ENCODE results near the gene ZP1.
"Not testable (repeated sequence)": the region's sequence is repeated elsewhere in the genome, so short reads cannot be mapped to it uniquely, and the experiment has no call there.

Gene ZP1, protein sequence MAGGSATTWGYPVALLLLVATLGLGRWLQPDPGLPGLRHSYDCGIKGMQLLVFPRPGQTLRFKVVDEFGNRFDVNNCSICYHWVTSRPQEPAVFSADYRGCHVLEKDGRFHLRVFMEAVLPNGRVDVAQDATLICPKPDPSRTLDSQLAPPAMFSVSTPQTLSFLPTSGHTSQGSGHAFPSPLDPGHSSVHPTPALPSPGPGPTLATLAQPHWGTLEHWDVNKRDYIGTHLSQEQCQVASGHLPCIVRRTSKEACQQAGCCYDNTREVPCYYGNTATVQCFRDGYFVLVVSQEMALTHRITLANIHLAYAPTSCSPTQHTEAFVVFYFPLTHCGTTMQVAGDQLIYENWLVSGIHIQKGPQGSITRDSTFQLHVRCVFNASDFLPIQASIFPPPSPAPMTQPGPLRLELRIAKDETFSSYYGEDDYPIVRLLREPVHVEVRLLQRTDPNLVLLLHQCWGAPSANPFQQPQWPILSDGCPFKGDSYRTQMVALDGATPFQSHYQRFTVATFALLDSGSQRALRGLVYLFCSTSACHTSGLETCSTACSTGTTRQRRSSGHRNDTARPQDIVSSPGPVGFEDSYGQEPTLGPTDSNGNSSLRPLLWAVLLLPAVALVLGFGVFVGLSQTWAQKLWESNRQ

DNA sequence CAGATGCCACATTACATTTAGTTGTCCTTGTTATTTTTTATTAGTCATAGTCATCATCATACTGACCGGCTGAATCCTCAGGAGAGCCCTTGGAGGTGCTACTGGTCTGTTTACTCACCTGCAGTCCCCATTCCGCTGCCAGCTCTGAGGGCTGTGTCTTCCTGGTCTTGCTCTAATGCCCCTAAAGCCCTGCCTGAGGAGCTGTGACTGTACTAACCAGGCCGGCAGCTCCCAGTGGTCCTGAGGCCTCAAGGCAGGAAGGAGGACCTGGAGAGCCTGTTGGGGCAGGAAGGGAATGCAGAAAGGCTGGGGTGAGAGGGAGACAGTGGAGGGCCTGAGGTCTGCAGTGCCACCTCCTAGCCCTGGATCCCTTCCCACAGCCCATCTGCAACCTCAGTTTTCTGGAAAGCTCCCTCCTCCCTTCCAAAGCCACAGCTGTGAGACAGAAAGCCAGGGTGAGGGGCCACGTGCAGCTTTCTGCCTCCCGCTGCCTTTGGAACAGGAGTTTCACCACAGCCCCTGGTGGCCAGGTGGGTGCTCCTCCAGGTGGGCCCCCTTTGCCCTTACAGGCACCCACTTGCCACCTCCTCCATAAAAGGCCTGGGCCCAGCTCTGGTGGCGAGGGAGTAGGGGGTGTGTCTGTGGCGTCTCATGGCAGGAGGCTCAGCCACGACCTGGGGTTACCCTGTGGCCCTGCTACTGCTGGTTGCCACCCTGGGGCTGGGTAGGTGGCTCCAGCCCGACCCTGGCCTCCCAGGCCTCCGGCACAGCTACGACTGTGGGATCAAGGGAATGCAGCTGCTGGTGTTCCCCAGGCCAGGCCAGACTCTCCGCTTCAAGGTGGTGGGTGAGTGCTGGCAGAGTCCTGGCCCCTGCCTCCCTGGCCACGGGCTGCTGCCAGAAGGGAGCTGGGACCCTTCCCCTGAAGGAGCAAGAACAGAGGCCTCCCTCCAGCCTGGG is at the start of gene ZP1:
Gene ZP1, plus strand, starts transcription at position 632 of the 960 bp plus-strand sequence. Its CDS starts 20 bp downstream, at position 652.
- no peak for DNase-seq

DNA sequence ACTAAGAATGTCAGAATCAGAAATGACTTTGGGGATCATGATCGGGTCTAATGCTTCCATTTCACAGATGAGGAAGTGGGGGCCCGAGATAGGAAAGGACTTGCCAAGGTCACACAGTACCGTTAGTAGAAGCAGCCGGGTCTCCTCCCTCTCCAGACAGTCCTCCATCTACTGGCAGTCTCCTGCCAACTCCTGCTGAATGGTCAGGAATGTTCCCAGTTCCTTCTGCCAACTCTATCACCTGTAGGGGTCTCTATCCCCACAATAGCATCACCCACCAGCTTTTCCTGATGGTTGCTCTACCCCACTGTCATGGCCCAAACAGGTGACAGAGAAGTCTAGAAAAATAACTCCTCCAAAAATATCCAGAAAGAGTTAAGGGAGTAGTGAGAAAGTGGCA is 49.3 kb upstream of the ZP1 start:
- no peak for DNase-seq

DNA sequence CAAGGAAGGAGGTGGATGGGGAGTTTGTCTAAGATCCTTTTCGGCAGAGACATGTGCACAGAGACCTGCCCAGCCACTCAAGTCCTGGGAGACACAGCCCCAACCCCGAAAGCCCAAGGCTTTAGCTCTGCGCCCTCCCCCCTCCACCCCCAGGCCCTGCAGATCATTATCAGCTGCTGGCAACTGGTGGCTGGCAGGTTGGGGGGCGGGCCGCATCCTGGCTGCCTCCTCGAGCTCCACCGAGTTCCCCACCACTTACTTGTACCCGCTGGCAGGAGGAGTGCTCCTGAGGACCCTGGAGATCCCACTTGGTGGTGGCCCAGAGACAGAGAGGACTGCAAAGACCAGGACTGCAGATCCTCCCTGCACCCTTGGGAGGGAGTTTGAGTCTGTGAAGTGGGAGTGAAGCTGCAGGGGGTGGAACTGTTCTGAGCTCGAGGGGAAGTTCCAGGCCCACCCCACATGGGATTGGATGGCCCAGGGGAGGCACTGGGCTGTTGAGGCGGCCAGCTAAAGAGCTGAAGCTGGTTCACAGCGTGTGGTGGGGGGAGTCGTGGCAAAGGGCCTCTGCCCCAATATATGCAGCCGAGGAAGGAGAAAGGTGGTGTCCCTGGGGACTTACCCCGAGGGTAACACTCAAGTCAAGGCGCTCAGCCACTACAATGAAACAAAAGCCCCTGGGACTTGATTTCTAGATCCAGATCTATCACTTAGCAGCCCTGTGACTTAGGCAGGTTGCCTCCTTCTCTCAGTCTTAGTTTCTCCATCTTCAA is 45.3 kb upstream of the ZP1 start:
- no peak for DNase-seq

DNA sequence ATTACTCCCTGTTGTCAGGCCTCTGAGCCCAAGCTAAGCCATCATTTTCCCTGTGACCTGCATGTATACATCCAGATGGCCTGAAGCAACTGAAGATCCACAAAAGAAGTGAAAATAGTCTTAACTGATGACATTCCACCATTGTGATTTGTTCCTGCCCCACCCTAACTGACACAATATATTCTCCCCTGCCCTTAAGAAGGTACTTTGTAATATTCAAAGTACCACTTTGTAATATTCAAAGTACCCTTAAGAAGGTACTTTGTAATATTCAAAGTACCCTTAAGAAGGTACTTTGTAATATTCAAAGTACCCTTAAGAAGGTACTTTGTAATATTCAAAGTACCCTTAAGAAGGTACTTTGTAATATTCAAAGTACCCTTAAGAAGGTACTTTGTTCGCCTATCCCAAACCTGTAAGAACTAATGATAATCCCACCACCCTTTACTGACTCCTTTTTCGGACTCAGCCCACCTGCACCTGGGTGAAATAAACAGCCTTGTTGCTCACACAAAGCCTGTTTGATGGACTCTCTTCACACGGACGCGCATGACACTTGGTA is 43.5 kb upstream of the ZP1 start:
- not testable (repeated sequence) for DNase-seq

DNA sequence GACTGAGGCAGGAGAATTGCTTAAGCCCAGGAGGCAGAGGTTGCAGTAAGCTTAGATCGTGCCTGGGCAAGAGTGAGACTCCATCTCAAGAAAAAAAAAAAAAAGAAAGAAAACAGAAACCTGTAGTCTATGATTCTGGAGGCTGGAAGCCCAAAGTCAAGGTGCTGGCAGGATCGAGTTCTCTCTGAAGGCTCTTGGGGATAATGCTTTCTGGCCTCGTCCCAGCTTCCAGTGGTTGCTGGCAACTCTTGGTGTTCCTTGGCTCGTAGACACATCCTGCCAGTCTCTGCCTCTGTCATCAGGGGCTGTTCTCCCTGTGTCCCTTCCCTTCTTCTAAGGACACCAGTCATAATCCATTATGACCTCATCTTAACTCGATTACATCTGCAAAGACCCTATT is 42.2 kb upstream of the ZP1 start:
- DNase-seq = no peak

DNA sequence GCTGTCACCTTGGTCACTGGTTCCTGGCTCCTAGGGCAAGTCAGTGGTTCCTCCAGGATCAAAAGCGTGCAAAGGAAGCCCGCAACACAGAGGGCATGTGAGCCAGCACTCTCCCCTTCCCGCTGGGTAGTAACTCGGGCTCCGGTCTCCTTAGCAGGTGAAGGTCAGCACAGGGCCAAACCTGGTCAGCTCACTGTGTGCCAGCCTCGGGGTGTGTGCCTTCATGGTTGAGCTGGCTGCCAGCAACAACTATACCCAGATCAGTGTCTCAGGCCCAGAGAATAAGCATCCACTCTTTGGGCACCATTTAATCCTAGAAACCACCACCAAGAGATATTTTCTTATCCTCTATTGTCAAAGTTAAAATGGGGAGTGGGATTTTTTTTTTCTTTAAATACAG is 41.6 kb upstream of the ZP1 start:
- DNase-seq = no peak

DNA sequence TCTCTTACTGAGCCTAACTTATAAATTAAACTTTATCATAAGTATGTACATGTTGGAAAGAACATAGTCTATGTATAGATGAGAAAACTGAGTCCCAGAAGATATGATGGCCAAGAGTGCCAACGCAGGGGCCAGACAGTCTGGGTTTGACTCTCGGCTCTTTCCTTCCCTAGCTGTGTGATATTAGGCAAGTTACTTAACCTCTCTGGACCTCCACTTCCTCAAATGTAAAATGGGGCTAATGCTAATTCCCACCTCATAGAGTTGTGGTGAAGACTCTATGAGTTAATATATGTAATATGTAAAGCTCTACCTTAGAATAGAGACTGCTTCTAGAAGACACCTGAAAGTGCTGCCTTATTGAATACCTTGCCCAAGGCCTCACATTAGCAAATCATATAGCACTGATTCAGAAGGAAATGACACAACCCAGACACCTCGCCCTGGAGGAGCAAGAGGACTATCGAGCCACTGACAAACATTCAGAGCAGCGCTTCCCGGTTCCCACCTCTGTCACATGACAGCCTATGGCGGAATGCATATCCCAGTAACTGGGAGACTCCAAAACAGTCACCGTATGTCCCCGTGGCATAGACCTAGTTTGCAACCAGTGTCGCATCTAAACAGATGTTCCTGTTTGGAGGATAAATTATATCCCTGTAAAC is 36.7 kb upstream of the ZP1 start:
- DNase-seq = no peak

DNA sequence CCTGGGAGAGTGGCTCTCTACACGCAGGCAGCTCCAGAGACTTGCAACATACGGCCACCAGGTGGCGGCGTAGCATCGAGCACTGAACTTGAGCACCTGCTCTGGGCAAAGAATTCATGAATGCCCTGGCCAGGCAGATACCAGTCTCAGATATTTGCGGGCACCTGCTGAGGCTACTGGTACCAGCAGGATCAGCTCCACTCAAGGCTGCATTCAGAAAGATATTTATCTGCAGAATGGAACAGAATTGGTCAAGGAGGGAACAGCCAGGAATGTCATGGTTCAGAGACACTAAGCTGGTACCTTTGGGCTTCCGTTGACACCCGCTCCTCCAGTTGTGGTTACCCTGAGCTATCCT is 36.2 kb upstream of the ZP1 start:
- peak; percentile 86 for DNase-seq

DNA sequence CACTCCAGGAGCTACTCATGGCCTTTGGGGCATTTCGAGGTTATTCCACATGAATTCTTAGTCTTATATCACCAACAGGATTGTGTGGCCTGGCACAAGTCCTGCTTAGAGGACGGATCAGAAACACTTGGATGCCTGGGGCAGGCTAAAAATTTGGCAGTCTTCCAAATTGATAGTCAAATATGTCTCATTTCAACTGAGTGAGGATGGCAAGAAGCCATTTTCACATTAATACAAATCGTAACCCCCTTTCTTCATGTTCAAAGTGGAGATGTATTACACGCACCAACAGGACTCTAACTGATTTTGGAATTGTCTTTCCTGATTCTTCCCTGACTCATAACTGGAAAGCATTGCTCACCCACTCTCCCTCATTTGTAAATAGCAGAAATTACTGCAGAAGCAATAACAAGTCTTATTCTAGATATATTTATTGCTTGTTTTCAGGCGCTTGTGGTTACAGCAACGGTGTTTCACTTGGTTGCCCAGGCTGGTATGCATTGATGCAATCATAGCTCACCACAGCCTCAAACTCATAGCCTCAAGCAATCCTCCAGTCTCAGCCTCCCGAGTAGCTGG is 35.8 kb upstream of the ZP1 start:
- DNase-seq = no peak

DNA sequence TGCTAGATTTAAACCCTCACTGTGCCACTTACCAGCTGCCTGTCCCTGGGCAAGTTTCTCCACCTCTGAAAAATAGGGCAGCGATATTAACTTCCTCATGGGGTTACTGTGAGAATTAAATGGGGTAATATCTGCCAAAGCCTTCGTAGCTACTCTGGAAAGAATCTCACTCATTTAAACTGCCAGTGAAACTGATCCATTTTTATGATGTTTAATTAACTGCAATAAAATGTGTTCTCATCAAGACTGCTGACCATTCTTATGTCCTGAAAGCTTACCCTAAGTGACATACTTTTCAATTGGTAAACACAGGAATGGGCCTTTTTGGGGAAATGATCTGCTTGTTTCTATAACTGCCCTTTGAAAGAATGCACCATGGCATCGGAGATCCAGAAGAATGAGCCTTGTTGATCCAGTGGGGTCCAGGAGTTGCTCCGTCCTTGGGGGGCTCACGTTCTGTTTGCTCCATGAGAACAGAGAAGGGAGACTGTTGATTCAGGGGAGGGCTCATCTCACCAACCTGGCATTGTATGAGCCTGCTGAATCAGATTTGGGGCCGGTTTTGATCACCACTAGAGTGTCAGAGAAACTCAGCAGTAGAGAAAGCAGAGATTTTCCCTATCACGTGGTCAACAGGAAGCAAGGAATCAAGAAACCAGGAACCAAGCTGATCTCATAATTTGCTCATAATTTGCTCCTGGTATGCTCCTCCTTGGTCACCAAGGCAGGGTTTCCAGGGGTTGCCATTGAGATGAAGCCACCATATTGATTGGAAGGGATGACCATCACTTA is 32.4 kb upstream of the ZP1 start:
- DNase-seq = no peak

DNA sequence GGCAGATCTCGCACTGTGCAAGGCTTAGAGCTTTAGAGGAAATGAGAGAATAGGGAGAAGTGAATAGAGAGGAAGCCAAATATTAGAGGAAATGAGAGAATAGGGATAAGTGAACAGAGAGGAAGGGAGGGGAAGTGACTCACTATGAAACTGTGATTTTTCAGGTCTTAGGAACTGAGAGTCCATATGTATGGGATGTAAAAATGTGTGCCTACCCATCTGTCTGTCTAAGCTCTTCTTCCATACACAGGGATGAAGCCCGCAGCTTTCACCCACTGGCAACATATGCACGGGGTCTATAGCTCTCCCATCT is 31.9 kb upstream of the ZP1 start:
- no peak for DNase-seq

DNA sequence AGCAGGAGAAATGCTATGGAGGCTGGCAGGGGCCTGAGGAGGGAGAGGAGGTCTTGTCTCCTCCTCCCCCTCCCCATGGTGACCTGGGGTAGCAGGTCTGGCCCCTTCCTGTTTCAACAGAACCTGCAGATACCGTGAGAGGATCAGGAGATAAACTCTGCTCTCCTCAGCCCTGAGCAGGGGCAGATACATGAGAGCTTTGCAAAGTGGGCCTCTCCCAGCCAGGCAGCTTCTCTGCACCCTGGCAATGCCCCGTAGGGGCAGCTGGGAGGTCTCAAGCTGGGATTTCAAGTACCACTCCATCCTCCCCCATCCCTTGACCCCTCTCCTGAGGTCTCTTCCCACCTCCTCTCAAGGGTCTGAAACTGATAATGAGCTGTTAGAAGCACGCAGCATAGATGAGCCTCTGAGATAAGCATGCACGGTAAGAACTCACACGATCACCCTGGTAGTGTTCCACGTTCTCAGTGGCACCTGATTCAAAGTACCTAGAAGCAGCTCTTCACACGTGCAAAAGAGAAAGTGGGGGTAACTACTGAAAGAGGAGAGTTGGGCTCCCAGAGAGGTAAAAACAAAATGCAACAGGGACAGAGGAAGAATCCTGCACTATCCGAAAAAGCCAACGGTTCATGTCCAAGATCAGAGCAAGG is 30.4 kb upstream of the ZP1 start:
- no peak for DNase-seq

DNA sequence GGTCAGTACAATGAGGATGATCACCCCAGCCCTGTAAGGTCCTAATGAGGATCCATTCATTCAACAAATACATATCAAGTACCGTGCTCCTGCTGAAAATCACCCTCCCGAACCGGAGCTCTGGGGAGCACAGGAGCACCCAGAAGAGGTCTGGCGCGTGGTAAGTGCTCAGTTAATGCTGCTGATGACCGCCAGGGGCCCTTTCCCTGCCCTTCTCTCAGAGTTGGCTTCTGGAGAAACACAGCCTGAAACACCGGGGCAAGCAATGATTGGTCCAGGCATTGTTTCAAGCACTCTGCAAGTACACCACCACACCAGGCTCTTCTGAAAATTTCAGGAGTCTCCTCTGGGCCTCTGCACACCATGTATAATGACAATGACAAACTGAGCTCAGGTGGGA is 29.2 kb upstream of the ZP1 start:
- DNase-seq = no peak

DNA sequence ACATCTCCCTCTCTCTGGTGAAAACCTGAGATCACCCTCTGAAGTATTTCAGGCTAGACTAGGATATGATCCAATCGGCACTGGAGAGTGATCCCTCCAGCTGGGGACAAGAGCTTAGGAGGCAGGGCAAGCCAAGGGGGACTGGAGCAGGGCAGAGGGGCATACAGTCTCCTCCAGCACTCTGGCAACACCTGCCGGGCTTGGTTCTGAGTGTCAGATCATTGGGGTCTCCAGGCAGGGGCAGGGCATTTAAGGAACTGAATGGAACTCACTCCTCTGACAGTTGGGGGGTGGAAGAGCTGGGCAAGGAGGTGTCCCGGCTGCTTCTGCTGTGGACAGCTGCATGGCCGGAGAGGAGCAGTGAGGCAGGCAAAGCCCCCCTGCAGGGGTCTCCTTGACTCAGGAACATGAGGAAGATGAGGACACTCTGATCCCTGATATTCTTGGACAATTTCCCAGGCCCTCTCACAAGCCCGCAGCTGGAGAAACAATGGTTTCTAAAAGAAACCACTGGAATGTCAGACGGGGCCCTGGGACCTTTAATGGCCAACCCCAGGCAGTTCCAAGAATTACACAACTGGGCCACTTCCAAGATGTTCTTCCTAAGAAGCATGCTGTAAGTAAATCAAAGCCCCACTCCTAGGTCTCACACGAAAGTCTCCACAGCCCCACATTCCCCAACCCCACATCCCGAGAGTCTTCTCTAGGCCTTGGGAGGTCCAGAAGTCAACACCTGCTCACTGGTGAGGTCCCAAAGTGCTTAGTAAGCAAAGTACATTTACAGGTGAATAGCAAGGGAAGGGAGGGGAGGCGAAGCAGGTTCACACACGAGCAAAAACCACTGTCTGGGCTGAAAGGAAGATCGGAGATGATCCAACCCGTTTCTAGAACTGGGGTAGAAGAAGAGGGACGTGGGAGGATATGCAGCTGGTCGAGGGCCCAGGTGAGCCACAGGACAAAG is 26.6 kb upstream of the ZP1 start:
- DNase-seq = no peak

DNA sequence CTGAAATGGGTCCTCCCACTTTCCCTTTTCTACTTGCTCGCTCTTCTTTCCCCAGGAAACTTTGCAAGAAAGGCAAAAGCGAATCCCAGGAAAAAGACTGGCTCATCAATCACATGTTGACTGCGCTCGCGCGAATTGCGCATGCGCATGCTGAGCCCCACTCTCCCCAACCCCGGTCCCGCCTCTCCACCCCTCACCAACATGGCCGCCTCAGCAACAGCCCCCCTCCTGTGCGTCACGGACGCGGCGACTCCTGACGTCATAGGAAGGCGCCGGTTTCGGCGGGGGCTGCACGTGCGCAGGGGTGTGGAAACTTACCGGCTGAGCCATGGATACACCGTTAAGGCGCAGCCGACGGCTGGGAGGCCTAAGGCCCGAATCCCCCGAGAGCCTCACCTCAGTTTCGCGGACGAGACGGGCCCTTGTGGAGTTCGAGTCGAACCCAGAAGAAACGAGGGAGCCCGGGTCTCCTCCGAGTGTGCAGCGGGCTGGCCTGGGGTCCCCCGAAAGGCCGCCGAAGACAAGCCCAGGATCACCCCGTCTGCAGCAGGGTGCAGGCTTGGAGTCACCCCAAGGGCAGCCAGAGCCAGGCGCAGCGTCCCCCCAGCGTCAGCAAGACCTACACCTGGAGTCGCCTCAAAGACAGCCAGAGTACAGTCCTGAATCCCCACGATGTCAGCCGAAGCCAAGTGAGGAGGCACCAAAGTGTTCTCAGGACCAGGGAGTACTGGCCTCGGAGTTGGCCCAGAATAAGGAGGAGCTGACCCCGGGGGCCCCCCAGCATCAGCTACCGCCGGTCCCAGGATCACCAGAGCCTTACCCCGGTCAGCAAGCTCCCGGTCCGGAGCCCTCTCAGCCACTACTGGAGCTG is 25.3 kb upstream of the ZP1 start, which contains the start of gene CCDC86:
Gene CCDC86, plus strand, starts transcription at position 317 of the 871 bp plus-strand sequence. Its CDS starts 12 bp downstream, at position 329.
- peak; percentile 96 for DNase-seq

DNA sequence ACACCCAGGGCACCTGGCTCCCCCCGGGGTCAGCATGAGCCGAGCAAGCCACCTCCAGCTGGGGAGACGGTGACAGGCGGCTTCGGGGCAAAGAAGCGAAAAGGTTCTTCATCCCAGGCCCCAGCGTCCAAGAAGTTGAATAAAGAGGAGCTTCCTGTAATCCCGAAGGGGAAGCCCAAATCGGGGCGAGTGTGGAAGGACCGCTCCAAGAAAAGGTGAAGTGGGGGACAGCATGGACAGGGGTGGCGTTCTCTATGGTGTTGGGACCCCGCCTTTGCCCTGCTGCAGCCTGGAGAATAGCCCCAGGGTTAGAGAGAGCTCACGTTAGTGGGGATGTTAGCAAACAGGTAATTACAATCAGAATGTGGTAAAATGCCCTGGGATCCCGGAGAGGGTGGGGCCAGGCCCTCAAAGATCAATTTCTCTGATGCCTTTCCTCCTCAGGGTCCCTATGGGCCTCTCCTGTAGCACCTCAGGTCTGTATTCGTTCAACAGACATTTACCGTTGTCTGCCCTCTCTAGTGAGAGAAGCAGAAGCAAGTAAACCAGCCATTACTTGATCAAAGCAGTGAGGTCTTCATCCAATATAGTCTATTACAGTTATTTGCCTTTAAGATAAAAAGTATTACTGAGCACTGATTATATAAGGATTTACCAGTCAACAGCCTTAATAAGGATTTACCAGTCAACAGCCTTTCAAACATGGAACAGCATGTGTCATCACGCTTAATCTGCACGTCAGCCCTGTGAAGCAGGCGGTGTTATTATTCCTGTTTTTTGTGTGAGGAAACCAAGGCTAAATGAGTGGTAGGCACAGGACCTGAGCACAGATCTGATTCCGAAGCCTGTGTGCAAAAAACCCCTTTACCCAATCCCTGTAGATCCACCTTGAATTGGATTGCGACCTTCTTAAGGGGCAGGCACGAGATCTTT is 24.4 kb upstream of the ZP1 start:
- no peak for DNase-seq

Measured in CD4-positive, alpha-beta T cell treated with Interleukin-17A for 4 hours (primary cell).